ENCODE measurements around the gene PLCXD1. TPM values are rescaled to one million over a fixed set of nuclear protein-coding genes. Genes with fewer than 3 reads are reported as not detected.

Gene PLCXD1
- total RNA-seq, 4 donors from 2014 or later, result 3.7 to 7.9 (median 6.3) TPM

- intact Hi-C loops (cut with DNase I), result no loop called here
- WGBS, 2 donors, result 94 to 97% methylated on average over 63 to 64 of the region's 75 CpGs
Measured at GRCh38 chrX:346034-346813, 65.0 kb downstream of the PLCXD1 start.

DNA sequence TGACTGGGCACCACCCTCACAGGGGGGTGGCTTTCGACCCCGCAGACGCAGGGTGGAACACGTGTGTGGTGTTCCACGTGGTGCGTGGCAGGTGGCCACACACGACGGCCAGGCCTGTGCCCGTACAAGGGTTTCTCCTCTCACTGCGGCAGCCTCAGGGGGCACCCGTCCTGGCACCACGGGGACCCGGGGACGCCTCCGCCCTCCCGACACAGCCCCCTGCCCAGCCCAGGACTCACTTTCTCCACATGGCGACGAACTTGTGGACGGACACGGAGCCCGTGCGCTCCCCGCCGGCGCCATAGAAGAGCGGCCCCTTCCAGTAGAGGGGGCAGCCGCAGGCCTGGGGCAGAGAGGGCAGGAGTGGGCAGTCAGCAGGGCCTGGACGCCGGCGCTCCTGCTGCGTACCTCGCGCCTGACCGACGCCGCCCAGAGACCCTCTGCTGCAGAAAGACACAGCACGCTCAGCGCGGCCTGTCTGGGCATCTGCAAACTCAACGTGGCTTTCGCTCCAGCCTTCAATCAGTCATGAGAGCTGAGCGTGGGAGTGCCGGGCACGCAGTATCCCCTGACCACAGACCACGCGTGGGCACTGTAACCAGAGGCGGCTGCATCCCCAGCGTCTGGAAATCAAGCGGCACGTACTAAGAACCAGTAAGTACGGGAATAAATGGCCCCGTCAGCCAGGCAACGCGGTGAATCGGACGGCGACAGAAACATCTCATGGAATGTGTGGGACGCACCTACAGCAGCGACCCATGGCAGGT is 66.4 kb downstream of the PLCXD1 start:
- intact Hi-C loops (cut with DNase I), result no loop called here
- Histone ChIP-seq H3K4me1 (no peaks in the 10 kb centered on the region), H3K9me3 (no peaks in the 10 kb centered on the region), H3K36me3 (no peaks in the 10 kb centered on the region), H3K4me3 (replicated peaks in 1 of 3) (no peak overlapping the region), H3K27ac (no peak overlapping the region), H3K27me3 (no peaks in the 10 kb centered on the region)
- DNase-seq, result no peak
- TF ChIP-seq CTCF (IDR thresholded peaks at IDR 0.05) (no peak), POLR2A (IDR thresholded peaks at IDR 0.05) (no peak)
- WGBS, 2 donors, result 96 to 98% methylated on average over 36 to 42 of the region's 59 CpGs

More at GRCh38 chrX:346034-346813, 65.0 kb downstream of the PLCXD1 start:
- H3K36me3 ChIP-seq, result no peaks in the 10 kb centered on the region
- H3K27ac ChIP-seq, result no peak overlapping the region
- no peak for DNase-seq
- H3K4me3 ChIP-seq (replicated peaks in 1 of 3), result no peak overlapping the region
- no peak for TF ChIP-seq POLR2A (IDR thresholded peaks at IDR 0.05)
- H3K27me3 ChIP-seq, result no peaks in the 10 kb centered on the region
- no peaks in the 10 kb centered on the region for H3K4me1 ChIP-seq
- H3K9me3 ChIP-seq, result no peaks in the 10 kb centered on the region

DNA sequence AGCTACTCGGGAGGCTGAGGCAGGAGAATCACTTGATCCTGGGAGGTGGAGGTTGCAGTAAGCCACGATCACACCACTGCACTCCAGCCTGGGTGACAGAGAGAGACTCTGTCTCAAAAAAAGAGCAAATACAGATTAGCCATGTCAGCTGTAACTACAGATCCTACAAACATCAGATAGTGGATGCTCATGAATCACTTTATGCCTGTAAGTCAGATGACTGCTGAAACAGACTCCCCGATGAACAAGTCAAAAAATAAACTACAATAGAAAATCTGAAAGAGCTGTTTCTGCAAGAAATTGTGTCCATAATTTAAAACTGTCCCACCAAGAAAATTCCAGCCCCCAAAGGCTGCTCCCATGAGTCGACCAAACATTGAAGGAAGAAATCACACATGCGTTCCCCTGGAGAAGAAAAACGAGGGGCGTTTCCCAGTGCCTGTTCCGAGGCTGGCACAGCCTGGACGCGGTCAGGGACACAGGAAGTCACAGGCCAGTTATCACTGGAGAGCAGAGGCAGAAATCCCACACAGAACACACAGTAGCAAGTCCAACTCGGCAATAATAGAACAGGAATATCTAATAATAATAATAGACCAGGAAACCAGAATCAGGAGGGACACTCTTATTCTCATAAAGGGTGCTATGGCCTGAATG is 67.4 kb downstream of the PLCXD1 start:
- Histone ChIP-seq H3K9me3 (no peaks in the 10 kb centered on the region), H3K4me1 (no peaks in the 10 kb centered on the region), H3K27ac (no peak overlapping the region), H3K36me3 (no peaks in the 10 kb centered on the region), H3K27me3 (no peaks in the 10 kb centered on the region), H3K4me3 (replicated peaks in 1 of 3) (no peak overlapping the region)
- intact Hi-C loops (cut with DNase I), result no loop called here
- no peak for DNase-seq
- TF ChIP-seq CTCF (IDR thresholded peaks at IDR 0.05) (no peak), POLR2A (IDR thresholded peaks at IDR 0.05) (no peak)
- 44 to 57% methylated on average over 11 of the region's 11 CpGs for WGBS, 2 donors

GRCh38 chrX:349196-349595 is 68.0 kb downstream of the PLCXD1 start:
- H3K36me3 ChIP-seq, result no peaks in the 10 kb centered on the region
- H3K4me1 ChIP-seq, result no peaks in the 10 kb centered on the region
- DNase-seq, result no peak
- intact Hi-C loops (cut with DNase I), result no loop called here
- 91 to 92% methylated on average over 18 of the region's 18 CpGs for WGBS, 2 donors
- no peak overlapping the region for H3K4me3 ChIP-seq (replicated peaks in 1 of 3)
- no peak for TF ChIP-seq CTCF (IDR thresholded peaks at IDR 0.05)
- no peak for TF ChIP-seq POLR2A (IDR thresholded peaks at IDR 0.05)
- H3K9me3 ChIP-seq, result no peaks in the 10 kb centered on the region
- H3K27ac ChIP-seq, result no peak overlapping the region
- no peaks in the 10 kb centered on the region for H3K27me3 ChIP-seq

DNA sequence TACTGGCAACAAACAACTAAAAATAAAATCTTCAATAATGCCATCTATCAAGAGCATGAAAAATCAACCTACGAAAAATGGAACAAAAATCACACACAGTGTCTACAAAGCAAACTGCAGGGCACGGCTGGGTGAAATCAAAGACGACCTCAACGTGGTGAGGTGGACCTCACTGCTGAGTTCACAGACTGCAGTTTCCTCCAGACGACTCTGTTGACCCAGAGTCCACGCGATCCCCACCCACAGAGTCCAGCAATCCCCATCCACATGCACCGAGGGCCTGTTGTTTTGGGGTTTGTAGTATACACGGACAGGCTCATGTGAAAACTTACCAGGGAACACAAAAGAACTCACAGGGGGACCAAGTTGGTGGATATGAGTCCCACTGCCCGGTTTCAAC is 68.5 kb downstream of the PLCXD1 start:
- no peaks in the 10 kb centered on the region for H3K27me3 ChIP-seq
- intact Hi-C loops (cut with DNase I), result no loop called here
- no peaks in the 10 kb centered on the region for H3K4me1 ChIP-seq
- H3K27ac ChIP-seq, result no peak overlapping the region
- 85 to 87% methylated on average over 10 of the region's 10 CpGs for WGBS, 2 donors
- no peaks in the 10 kb centered on the region for H3K36me3 ChIP-seq
- no peak for DNase-seq
- H3K4me3 ChIP-seq (replicated peaks in 1 of 3), result no peak overlapping the region
- TF ChIP-seq POLR2A (IDR thresholded peaks at IDR 0.05) (no peak), CTCF (IDR thresholded peaks at IDR 0.05) (no peak)
- no peaks in the 10 kb centered on the region for H3K9me3 ChIP-seq

Measured in thyroid gland (tissue), 4 donors.